B cell (primary cell): Measurements from ENCODE around the gene CEP63.

Experiments used
- CTCF ChIP-seq: fragments of 200-600 bp; IDR thresholded peaks from one replicate; pipeline ENCODE4 v1.8.0; 2022; ENCODE audit warnings: antibody characterized with exemption, mild to moderate bottlenecking
- EZH2 ChIP-seq: IDR thresholded peaks from 2 replicates; pipeline ENCODE4 v1.6.1; 2012; ENCODE audit warnings: borderline replicate concordance, low read depth, mild to moderate bottlenecking, moderate library complexity, low read length; ENCODE audit not compliant: insufficient read depth, poor library complexity, severe bottlenecking

DNA sequence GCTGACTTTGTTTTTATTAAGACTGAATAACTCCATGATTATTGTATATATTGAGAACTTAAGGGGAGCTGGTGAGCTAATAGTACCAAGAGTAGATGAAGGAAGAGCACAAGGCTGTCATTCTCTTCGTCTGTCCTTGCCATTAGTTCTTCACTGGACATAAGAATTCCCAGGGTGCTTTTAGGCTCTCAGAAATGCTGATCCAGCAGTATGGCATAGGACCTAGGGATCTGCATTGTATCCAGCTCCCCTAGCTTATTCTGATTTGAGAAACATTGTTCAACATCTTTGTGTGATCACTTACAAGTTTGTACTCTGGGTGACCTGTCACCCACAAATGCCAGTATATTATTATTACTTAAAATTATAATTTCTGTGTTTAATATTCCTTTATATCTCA is 47.6 kb downstream of the CEP63 start:
- no peak for TF ChIP-seq CTCF
- no peak for TF ChIP-seq EZH2
